ENCODE measurements around the gene PEX3. TPM values are rescaled to one million over a fixed set of nuclear protein-coding genes. Genes with fewer than 3 reads are reported as not detected.

Gene PEX3
- total RNA-seq, 1 experiment from 2014 or later = 20.9 TPM

- no peak for DNase-seq
- Histone ChIP-seq H3K4me2 (no peak overlapping the region), H3K4me1 (replicated peaks; ENCODE audit: insufficient read depth) (no peaks in the 10 kb centered on the region), H3K79me2 (ENCODE audit: low read depth) (no peaks in the 10 kb centered on the region), H3F3A (ENCODE audit: insufficient read depth, low read depth) (no peaks in the 10 kb centered on the region), H3K4me3 (no peak overlapping the region), H4K20me1 (ENCODE audit: insufficient read depth) (no peaks in the 10 kb centered on the region), H3K9me2 (ENCODE audit: insufficient read depth) (no peaks in the 10 kb centered on the region), H2AFZ (no peak overlapping the region), H3K9me3 (ENCODE audit: insufficient read depth, low read depth) (no peaks in the 10 kb centered on the region), H3K36me3 (ENCODE audit: low read depth) (no peaks in the 10 kb centered on the region), H3K27ac (no peak overlapping the region), H3K27me3 (ENCODE audit: insufficient read depth, low read depth) (no peaks in the 10 kb centered on the region)
- POLR2A ChIA-PET (ENCODE audit: unreplicated experiment) = no interaction called here
- intact Hi-C loops (cut with micrococcal nuclease; ENCODE audit: unreplicated experiment) = no loop called here
- TF ChIP-seq EZH2 (IDR thresholded peaks at IDR 0.05; ENCODE audit: low read depth) (no peak), CTCF (conservative IDR thresholded peaks at IDR 0.05) (no peak)
- no TSS peak for BruUV-seq (replicated peaks)
- CTCF ChIA-PET = no interaction called here
Observed at GRCh38 chr6:143522039-143522600, 71.5 kb downstream of the PEX3 start.

GRCh38 chr6:143525356-143525755, 74.8 kb downstream of the PEX3 start:
- Histone ChIP-seq H3K27ac (no peak overlapping the region), H2AFZ (no peak overlapping the region), H3K27me3 (ENCODE audit: insufficient read depth, low read depth) (no peaks in the 10 kb centered on the region), H3K4me2 (no peak overlapping the region), H3K79me2 (ENCODE audit: low read depth) (no peaks in the 10 kb centered on the region), H3K9me2 (ENCODE audit: insufficient read depth) (no peaks in the 10 kb centered on the region), H3K36me3 (ENCODE audit: low read depth) (no peaks in the 10 kb centered on the region), H4K20me1 (ENCODE audit: insufficient read depth) (no peaks in the 10 kb centered on the region), H3K4me1 (replicated peaks; ENCODE audit: insufficient read depth) (no peaks in the 10 kb centered on the region), H3K4me3 (no peak overlapping the region), H3K9me3 (ENCODE audit: insufficient read depth, low read depth) (no peaks in the 10 kb centered on the region), H3F3A (ENCODE audit: insufficient read depth, low read depth) (no peaks in the 10 kb centered on the region)
- ChIA-PET CTCF (no interaction called here), POLR2A (ENCODE audit: unreplicated experiment) (no interaction called here)
- BruUV-seq (replicated peaks) = no TSS peak
- intact Hi-C loops (cut with micrococcal nuclease; ENCODE audit: unreplicated experiment) = no loop called here
- DNase-seq = no peak
- TF ChIP-seq CTCF (conservative IDR thresholded peaks at IDR 0.05) (no peak), EZH2 (IDR thresholded peaks at IDR 0.05; ENCODE audit: low read depth) (no peak)

- BruUV-seq (replicated peaks) = no TSS peak
- Histone ChIP-seq H3K4me1 (replicated peaks; ENCODE audit: insufficient read depth) (no peaks in the 10 kb centered on the region), H3K4me2 (no peak overlapping the region), H3K36me3 (ENCODE audit: low read depth) (no peaks in the 10 kb centered on the region), H3K27me3 (ENCODE audit: insufficient read depth, low read depth) (no peaks in the 10 kb centered on the region), H3K9me2 (ENCODE audit: insufficient read depth) (no peaks in the 10 kb centered on the region), H3K4me3 (no peak overlapping the region), H3K27ac (no peak overlapping the region), H3F3A (ENCODE audit: insufficient read depth, low read depth) (no peaks in the 10 kb centered on the region), H4K20me1 (ENCODE audit: insufficient read depth) (no peaks in the 10 kb centered on the region), H3K79me2 (ENCODE audit: low read depth) (no peaks in the 10 kb centered on the region), H2AFZ (no peak overlapping the region), H3K9me3 (ENCODE audit: insufficient read depth, low read depth) (no peaks in the 10 kb centered on the region)
- DNase-seq = no peak
- intact Hi-C loops (cut with micrococcal nuclease; ENCODE audit: unreplicated experiment) = no loop called here
- CTCF ChIA-PET = no interaction called here
- POLR2A ChIA-PET (ENCODE audit: unreplicated experiment) = no interaction called here
- no peak for TF ChIP-seq EZH2 (IDR thresholded peaks at IDR 0.05; ENCODE audit: low read depth)
- no peak for TF ChIP-seq CTCF (conservative IDR thresholded peaks at IDR 0.05)
Observed at GRCh38 chr6:143527677-143528076, 77.1 kb downstream of the PEX3 start.

All from PC-9 (cell line).